Left renal pelvis (tissue), 4 donors: ENCODE data around the gene SNTG2. TPM values are rescaled to one million over a fixed set of nuclear protein-coding genes. Genes with fewer than 3 reads are reported as not detected.
"Not testable (repeated sequence)": the region's sequence is repeated elsewhere in the genome, so short reads cannot be mapped to it uniquely, and the experiment has no call there.

Source experiments
- DNase-seq, 4 donors: peaks; one replicate each; pipeline ENCODE4 v3.0.0-alpha.2; 2013; ENCODE audit warnings: low read depth in 4 of 4, low spot score in 3 of 4
- polyA plus RNA-seq, 4 donors: library from polyadenylated mRNA; unstranded; fragments of 120-200 nt; gene quantifications; one replicate each; pipeline ENCODE4 v1.2.1, GENCODE V29; 2013; ENCODE audit not compliant: insufficient read length in 4 of 4

The SNTG2 gene
- polyA plus RNA-seq: 1 to 10 TPM; 1.8 to 2.5 (median 2.4) TPM

DNA sequence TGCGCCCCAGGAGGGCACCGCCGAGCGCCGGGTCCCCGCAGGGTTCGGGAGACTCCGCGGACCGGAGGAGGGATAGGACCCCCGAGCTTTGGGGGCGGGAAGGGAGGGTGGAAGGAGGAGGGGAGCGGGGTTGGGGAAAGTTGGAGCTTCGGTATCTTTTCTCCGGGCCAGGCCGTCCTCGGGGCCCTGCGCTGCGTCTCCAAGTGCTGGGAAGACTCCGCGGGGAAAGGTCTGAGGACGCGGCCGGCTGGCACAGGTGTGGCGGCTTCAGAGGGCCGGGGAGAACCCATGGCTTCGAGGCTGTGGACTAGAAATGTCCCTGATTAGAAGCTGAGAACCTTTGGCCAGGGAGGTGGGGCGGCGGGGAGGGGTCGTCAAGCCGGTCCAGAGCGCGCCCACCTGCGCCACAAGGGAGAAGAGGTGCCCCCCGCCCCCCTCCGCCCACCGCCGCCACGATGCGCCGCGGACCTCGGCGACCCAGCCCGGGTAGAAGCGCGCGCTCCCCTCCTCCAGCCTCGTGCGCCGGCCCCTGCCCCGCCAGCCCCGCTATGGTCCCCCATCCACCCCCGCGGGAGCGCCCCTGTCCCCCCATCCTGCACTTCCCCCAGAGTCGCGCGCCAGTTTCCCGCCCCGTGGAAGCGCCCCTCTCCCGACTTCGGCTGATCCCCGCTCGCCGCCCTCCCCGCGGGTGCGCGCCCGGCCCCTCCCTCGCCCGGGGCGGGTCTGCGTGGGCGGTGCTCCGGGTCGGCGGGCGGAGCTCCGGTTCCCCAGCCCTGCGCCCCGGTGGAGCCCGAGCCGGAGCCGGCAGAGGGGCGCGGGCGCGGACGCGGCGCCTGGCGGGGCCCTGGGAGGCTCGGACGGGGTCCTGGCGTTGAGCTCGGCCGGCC, at the start of gene SNTG2:
Gene SNTG2, plus strand, starts transcription at position 770 of the 887 bp plus-strand sequence. CDS start 148 bp downstream, outside the sequence.
- DNase-seq: no peak

DNA sequence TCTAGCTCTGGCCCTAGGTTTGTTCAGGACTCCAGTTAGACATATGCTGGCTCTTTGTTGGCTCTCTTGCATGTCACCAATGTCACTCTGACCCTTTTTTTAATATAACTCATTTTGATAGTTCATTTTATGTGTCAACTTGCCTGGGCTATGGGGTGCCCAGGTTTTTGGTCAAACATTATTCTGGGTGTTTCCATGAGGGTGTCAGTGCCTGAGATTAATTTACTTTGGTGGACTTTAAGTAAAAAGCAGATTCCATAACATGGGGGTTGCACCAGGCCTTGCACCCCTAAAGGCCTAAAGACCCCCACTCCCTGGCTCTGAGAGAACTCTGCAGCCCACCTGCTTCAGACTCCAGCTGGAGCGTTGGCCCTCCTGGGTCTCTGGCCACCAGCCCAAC, 48.1 kb upstream of the SNTG2 start:
- no peak for DNase-seq

DNA sequence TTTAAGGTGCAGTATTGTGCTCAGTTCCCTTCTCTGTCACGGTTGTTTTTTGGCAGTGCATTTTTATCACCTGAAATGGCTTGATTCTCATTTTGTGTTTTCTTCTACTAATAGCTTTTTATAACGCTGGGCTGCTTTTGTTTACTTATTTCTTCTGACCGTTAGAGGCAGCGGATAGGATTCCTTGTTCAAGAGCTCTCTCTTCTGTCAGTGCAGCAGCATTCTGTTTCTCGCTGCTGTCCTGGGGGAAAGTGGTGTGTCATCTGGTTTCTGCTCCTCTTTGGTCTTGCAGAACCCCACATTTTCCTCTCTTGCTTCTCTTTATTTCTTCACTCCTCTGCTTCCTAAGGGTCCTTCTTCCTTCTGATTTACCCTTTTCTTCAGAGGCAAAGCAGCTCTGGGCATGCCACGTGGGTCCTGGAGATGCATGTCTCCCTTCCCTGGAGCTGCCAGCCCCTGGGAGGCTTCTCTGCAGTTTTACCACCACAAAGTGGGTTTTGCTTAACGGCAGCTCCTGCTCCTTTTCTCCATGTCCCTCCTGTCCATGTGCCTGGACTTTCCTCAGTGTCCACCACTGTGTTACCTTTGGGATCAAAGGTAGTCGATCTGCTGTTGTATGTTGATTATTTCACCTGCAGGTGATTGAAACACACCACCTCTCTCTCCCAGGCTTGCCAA, 47.3 kb upstream of the SNTG2 start:
- no peak for DNase-seq

DNA sequence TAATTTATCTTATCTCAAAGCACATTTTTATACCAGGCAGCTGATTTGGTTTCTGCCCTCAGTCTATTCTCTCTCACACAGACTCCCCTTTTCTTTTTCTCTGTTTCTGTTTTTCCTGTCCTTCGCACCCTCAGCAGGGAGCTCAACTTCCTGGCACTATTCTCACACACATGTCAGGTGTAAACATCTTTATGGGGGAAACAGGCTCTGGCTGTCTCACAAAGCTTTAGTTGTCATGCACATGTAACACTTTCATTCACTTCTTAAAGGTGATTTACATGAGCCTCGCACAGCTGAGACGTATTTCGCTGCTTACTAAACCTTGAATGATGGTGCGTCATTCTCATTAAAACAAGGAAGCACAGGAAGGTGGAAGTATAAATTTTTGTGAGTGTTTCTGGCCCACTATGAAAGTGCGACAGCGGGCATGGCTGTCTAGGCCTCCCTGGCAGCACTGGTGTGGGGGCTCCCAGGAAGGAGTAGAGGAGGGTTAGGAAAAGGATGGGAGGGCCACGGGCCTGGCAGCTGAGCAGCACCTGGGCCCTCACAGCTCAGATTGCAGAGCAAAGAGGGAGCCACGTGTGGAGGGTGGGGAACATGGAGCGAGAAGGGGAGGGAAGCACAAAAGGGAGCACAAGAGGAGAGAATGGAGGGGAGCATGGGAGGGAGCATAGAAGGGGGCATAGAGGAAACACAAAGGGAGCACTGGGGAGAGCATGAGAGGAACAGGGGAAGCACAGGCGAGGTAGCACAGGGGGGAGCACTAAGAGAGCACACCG, 46.2 kb upstream of the SNTG2 start:
- DNase-seq: no peak

DNA sequence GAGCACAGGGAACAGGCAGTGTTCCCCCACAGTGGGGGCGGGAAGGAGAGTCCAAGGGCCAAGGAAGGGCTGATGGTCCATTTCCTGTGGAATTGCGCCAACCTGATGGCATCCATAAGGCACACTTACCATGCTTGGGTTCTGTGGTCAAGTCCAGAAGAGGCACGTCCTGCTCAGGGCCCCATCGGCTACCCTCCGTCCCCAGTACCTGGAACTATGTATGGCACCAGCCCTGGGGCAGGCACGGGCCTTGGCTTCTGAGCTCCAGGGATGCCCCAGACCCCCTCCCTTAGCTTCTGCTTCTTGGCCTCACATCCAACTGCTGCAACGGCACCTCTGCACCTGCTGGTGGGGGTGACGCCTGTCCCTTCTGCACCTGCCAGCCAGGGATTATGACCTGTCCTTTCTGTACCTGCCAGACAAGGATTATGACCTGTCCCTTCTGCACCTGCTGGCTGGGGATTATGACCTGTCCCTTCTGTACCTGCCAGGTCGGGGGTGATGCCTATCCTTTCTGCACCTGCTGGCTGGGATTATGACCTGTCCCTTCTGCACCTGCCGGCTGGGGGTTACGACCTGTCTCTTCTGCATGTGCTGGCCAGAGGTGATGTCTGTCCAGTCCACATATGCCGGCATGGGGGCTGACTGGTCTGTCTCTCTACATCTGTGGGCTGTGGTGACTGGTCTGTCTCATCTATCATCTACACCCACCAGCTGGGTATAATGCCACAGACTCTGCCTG, 45.4 kb upstream of the SNTG2 start:
- DNase-seq: no peak

DNA sequence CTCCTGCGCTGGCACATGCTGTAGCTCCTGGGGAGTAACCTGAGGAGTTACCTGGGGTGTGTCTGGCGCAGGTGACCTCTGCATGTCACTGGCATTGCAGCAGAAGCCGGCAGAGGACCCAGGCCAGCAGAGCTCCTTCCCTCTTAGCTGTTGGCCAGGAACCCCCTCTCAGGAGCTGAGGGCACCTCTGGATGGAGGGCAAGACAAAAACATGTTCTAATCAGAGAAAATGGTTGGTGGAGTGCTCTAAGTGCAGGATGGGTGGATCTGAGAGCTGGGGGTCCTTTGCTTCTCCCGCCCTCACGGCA, 44.9 kb upstream of the SNTG2 start:
- no peak for DNase-seq

DNA sequence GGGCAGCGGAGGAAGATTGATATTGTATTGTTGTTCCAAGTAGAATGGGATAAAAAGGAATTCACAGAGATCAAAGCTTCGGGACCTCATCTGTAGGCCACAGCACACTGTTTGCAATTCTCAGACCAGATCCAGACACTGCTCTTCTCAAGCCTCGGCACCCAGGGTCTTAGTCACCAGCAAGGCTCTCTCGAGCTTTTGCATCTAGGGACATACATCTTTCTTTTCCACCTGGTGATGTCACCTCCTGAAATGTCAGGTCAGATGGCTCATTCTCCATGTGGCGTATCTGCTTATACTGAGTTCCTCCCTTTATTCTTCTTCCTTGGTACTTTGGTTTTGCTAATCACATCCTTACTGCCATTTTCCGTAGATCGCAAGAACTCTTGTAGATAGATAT, 42.9 kb upstream of the SNTG2 start:
- no peak for DNase-seq

DNA sequence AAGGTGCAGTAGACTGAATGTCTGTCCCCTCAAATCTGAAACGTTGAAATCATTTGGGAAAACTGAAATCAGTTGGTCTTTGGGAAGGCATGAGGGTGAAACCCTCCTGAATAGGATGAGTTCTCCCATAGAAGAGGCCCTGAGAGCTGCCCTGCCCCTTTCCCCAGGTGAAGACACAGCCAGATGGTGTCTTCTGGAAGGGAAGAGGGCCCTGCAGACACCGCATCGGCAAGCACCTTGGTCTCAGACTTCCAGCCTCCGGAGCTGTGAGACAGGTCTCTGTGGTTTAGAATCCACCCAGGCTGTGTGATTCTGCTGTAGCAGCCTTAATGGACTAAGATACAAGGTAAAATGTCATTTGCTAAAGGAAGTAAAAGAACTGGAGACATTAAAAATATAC, 42.1 kb upstream of the SNTG2 start:
- no peak for DNase-seq

DNA sequence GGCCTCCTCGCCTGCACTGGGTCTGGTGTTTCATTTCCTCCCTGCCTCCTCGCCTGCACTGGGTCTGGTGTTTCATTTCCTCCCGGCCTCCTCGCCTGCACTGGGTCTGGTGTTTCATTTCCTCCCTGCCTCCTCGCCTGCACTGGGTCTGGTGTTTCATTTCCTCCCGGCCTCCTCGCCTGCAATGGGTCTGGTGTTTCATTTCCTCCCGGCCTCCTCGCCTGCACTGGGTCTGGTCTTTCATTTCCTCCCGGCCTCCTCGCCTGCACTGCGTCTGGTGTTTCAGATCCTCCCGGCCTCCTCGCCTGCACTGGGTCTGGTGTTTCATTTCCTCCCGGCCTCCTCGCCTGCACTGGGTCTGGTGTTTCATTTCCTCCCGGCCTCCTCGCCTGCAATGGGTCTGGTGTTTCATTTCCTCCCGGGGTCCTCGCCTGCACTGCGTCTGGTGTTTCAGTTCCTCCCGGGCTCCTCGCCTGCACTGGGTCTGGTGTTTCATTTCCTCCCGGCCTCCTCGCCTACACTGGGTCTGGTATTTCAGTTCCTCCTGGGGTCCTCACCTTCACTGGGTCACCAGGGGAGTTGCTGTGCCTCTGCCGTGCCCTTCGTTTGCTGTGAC, 40.8 kb upstream of the SNTG2 start:
- not testable (repeated sequence) for DNase-seq

DNA sequence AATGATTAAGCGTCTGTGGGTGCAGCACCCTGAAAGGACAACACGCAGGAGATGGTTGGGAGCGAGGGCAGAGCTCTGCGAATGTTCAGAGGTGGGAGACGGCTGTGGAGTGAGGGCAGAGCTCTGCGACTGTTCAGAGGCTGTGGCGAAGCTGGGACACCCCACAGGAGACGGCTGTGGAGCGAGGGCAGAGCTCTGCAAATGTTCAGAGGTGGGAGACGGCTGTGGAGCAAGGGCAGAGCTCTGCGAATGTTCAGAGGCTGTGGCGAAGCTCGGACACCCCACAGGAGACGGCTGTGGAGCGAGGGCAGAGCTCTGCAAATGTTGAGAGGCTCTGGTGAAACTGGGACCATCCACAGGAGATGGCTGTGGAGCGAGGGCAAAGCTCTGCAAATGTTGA, 40.0 kb upstream of the SNTG2 start:
- no peak for DNase-seq

DNA sequence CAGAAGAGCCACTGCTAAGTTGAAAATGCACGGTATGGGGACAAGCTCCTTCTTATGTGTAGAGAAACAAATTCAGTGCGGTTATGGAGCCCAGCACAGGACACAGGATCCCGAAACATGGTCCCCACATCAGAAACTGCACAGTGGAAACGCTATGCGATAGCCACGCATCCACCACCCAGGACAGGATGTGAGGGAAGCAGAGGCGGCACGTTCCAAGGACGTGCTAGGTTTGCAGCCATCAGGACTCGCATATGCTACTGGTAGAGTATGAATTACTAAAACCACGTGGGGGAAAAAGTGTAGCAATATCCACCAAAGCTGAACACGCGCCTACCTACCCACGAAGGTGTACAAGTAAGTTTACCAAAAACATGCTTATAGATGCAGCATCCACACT, 34.7 kb upstream of the SNTG2 start:
- no peak for DNase-seq

DNA sequence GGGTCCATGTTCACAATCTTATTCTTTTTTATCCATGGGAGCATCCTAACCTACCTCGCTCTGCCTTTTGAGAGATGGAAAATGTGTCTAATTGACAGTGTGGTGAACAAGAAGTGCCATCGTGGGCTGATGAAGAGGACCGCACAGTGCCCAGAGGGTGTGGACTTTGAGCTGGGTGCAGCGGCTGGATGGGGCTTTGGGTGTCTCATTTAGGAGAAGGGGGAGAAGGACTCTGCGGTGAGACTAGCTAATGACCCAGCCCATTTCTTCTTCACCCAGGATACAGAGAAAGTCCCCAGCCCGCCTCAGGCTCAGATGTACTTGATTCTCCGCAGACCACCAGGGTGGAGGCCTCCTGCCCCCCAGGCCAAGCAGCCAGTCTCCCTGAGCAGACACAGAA, 33.7 kb upstream of the SNTG2 start:
- DNase-seq: no peak

DNA sequence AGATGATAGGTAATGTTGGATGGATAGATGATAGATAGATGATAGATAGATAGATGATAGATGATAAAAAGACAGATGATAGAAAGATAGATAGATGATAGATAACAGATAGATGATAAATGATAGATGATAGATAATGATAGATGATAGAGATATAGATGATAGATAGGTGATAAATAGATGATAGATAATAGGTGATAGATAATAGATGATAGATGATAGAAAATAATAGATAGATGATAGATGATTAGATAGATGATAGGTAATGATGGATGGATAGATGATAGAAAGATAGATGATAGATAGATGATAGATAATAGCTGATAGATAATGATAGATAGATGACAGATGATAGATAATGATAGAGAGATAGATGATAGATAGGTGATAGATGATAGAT, 31.0 kb upstream of the SNTG2 start:
- no peak for DNase-seq

DNA sequence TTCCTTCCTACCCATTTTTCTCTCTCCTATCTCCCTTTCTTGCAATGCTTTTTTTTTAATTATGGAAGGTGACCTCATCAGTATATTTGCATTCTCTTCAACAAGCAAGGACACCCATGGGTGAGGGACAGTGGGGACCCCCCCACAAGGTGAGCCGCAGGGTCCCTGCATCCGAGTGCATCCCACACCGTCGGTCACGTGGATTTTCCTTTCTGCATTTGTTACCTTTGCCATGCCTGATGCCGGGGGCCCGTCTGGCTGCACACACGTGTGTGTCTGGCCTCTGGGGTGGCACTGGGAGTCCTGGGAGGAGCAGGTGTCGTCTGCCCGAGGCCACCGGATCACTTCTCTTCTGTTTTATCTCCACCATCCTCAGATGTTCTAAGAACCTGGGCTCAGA, 30.1 kb upstream of the SNTG2 start:
- DNase-seq: no peak

DNA sequence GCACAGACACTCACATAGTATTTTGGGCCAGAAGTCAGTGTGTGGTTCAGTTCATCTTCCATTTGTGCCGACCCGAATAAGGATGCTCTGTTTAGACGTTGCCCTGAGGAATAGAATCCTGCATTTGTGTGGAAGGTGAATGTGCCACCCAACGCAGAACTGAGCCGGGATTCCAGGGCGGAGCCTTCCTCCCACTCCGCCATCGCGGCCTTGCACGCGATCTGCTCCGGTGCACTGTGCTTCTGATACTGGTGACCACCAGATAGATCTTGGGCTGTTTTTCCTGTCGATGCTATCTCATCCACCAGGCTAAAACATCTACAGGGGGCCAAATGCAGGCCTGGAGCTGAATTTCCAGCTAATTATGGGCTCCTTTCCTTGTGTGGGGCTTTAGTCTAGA, 29.6 kb upstream of the SNTG2 start:
- no peak for DNase-seq

DNA sequence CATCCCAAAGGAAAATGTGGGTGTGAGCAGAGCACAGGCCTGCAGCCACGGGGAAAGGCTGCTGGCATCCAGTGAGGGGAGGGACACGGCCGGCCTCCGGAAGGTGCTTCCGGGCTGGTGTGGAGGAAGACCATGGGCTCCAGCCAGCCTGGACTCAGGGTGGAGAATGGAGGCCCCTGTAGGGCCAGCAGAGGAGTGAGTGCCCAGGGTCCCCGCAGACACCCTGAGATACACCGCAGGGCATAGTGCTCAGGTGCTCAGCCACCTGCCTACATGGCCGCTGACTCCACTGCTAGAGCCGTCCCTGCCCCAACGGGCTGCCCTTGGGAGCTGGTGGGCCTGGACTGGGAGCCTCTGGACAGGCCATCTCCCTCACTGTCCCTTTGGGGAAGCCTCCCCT, 28.5 kb upstream of the SNTG2 start:
- no peak for DNase-seq

DNA sequence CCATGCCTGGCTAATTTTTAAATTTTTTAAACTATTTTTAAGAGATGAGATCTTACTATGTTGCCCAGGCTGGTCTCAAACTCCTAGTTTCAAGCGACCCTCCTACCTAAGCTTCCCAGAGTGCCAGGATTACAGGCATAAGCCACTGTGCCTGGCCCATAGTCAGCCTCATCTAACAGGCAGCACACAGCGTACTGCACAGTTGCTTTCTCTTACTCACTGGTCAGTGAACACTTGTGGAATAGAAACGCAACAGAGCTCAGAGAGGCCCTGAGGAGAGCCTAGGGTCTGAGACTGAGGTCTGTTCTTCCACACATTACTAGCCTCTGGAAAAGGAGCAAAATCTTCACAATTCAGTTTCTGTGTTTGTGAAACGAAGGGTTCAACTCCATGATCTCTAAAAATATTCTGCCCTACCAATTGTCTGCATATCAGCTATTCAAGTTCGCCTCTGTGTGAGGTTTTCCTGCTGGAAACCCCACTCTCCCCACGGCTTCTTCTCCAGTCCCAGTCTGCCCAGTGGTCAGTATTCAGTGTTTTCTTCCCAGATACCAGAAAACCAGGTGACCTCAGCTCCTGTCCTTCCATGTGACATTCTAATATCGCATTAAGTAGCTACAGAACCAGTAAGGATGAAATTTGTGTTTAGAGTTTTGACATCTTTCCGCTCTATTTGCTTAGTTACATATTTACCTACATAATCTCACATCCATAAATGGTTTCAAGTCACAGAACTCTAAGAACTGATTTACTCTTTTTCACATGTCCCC, 26.6 kb upstream of the SNTG2 start:
- no peak for DNase-seq

DNA sequence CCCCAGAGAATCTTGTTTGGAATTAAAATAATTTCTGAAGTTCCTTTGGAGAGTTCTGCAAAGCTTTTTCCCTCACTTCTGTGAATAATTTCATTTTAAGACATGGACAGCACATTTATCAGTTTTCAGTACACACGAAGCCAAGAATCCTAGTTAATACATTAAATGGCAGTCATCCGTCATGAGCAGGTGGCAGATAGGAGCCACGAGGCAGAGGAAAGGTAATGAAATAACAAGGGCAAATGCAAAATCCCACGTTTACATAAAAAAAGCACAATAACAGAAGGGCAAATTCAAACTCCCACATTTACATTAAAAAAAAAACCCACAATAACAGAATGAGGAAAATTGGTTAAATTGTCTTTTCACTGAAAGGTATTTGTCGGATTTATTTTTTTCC, 25.9 kb upstream of the SNTG2 start:
- DNase-seq: no peak

DNA sequence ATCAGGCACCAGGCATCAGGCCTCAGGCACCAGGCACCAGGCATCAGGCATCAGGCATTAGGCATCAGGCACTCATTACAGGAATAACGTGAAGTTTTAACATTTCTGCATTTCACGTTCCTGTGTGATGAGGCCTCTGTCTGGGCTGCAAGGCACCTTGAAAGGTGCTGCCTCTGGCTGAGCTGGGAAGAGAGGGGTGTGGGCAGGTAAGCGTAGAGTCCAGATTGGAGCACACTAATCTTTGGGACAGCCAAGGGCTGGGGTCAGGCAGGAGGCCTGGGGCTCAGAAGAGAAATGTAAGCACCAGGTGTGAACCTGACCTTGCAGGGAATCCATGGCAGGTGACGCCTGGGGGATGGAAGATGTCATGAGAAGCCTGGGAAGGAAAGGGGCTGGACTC, 25.3 kb upstream of the SNTG2 start:
- DNase-seq: no peak

DNA sequence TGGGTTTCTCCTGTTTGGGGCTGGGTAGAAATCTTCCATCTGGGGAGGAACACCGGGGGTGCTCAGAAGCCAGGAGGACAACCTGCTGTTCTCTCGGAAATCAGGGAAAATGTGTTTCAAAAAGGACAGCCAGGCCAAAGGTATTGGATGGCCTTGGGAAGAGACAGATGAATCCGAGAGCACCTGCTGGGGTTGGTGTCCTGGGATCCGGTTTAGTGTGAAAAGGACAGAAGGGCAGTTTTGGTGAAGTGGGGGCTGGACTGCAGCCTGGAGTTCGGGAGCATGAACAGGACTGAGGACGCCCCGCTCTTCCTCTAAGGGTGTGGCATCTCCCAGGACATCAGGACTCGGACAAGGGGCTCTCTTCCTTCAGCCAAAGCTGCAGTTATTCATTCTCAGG, 24.9 kb upstream of the SNTG2 start:
- DNase-seq: no peak
